Upper lobe of left lung (tissue), 6 donors: ENCODE results near the gene CDK15. TPM values are rescaled to one million over a fixed set of nuclear protein-coding genes. Genes with fewer than 3 reads are reported as not detected.

Experiments
- ATAC-seq, 2 donors: fragments of 200-7000 bp; cut with Tn5 transposase; one replicate each; pipeline ENCODE4 v1.9.1; 2022; ENCODE audit warnings: mild to moderate bottlenecking in 2 of 2, moderate library complexity in 2 of 2; ENCODE audit not compliant: low FRiP score in 2 of 2
- DNase-seq, 2 donors: peaks; one replicate each; pipeline ENCODE4 v3.0.0-alpha.2; 2019 to 2020
- H3K27ac ChIP-seq, 4 donors: fragments of 200-600 bp; sonication (generic); one replicate each; pipeline ENCODE4 v1.5.1; 2016 to 2019
- H3K27me3 ChIP-seq, 4 donors: fragments of 200-600 bp; sonication (generic); one replicate each; pipeline ENCODE4 v1.5.1; 2017 to 2019
- H3K36me3 ChIP-seq, 4 donors: fragments of 200-600 bp; sonication (generic); one replicate each; pipeline ENCODE4 v1.5.1; 2016 to 2019
- H3K4me1 ChIP-seq, 4 donors: fragments of 200-600 bp; sonication (generic); one replicate each; pipeline ENCODE4 v1.5.1; 2018 to 2019
- H3K4me3 ChIP-seq, 4 donors: fragments of 200-600 bp; sonication (generic); one replicate each; pipeline ENCODE4 v1.5.1; 2017 to 2019; ENCODE audit warnings: mild to moderate bottlenecking in 2 of 4, moderate library complexity in 1 of 4
- H3K9me3 ChIP-seq, 4 donors: fragments of 200-600 bp; sonication (generic); one replicate each; pipeline ENCODE4 v1.5.1; 2018 to 2019
- CTCF ChIP-seq, 6 experiments: fragments of 450-650 bp in 4 of 6; fragments of 200-600 bp in 2 of 6; sonication (generic) in 2 of 6; IDR thresholded peaks; one replicate each; pipeline ENCODE4 v1.5.1; 2016 to 2019; ENCODE audit warnings: antibody characterized with exemption in 6 of 6
- EP300 ChIP-seq, 4 donors: sonication (generic); formaldehyde crosslinking; IDR thresholded peaks; one replicate each; pipeline ENCODE4 v1.5.1; 2017; ENCODE audit warnings: antibody characterized with exemption in 4 of 4, control low read depth in 2 of 4
- POLR2A ChIP-seq, 4 donors: fragments of 450-650 bp; IDR thresholded peaks; one replicate each; pipeline ENCODE4 v1.5.1; 2016 to 2017; ENCODE audit warnings: antibody characterized with exemption in 4 of 4, mild to moderate bottlenecking in 2 of 4
- POLR2AphosphoS5 ChIP-seq, 2 donors: sonication (generic); formaldehyde crosslinking; IDR thresholded peaks; one replicate each; pipeline ENCODE4 v1.5.1; 2017; ENCODE audit warnings: antibody characterized with exemption in 2 of 2
- WGBS, 2 donors: methylation state at CpG; one replicate each; pipeline ENCODE4 v1.1.5; 2017 to 2018; 5-methylcytosine and 5-hydroxymethylcytosine counted together
- total RNA-seq, 6 donors: library from RNA; depleted of rRNA in 4 of 6; stranded (reverse); fragments of >200 nt in 4 of 6; gene quantifications; one replicate each; pipeline versions ENCODE4 v1.1.0 to v1.2.1, GENCODE V29; 2016 to 2021
- donor health status: DM: no; HTN: no; CAD: no; lungs with moderate emphysema.
- donor health status: DM: no; HTN: yes; CAD: no; lungs with severe emphysema.

Gene CDK15
- total RNA-seq, 6 donors from 2014 or later, result 0.10 to 3.4 (median 1.3) TPM

- Histone ChIP-seq H3K4me3 (no peak overlapping the region), H3K9me3 (no peaks in the 10 kb centered on the region), H3K36me3 (no peaks in the 10 kb centered on the region), H3K27me3 (no peaks in the 10 kb centered on the region), H3K4me1 (peaks cover 0 to under 1% (median 0%) of the 10 kb centered on the region in 4 donors), H3K27ac (no peak overlapping the region)
- DNase-seq, result no peak
- no peak for TF ChIP-seq POLR2AphosphoS5 (IDR thresholded peaks at IDR 0.05)
- no peak for TF ChIP-seq POLR2A (IDR thresholded peaks at IDR 0.05)
- no peak for TF ChIP-seq EP300 (IDR thresholded peaks at IDR 0.05)
- TF ChIP-seq CTCF (IDR thresholded peaks at IDR 0.05), result no peak
- ATAC-seq, result no peak
- 75 to 78% methylated on average over 3 of the region's 3 CpGs for WGBS, 2 donors
Measured at GRCh38 chr2:201855356-201855755, 49.0 kb downstream of the CDK15 start.

- ATAC-seq (no peak), DNase-seq (no peak)
- Histone ChIP-seq H3K27ac (no peak overlapping the region), H3K27me3 (no peaks in the 10 kb centered on the region), H3K4me1 (peaks cover 0 to 6% (median 0%) of the 10 kb centered on the region in 4 donors), H3K9me3 (no peaks in the 10 kb centered on the region), H3K36me3 (no peaks in the 10 kb centered on the region), H3K4me3 (no peak overlapping the region)
- no peak for TF ChIP-seq CTCF (IDR thresholded peaks at IDR 0.05)
- TF ChIP-seq POLR2A (IDR thresholded peaks at IDR 0.05), result no peak
- 87 to 98% methylated on average over 2 of the region's 2 CpGs for WGBS, 2 donors
Measured at GRCh38 chr2:201857326-201857725, 51.0 kb downstream of the CDK15 start.

- WGBS, 2 donors, result 9 to 13% methylated on average over 16 of the region's 16 CpGs
- no peak overlapping the region for H3K27ac ChIP-seq
- DNase-seq, result peak in 1 of 2 donors; percentile 58
Measured at GRCh38 chr2:201858281-201859184, 52.2 kb downstream of the CDK15 start.

GRCh38 chr2:201859949-201860348 is 53.6 kb downstream of the CDK15 start:
- Histone ChIP-seq H3K4me3 (no peak overlapping the region), H3K27me3 (no peaks in the 10 kb centered on the region), H3K4me1 (peaks cover 0 to 6% (median 0%) of the 10 kb centered on the region in 4 donors), H3K9me3 (no peaks in the 10 kb centered on the region), H3K27ac (no peak overlapping the region), H3K36me3 (no peaks in the 10 kb centered on the region)
- ATAC-seq (no peak), DNase-seq (no peak)
- 86 to 88% methylated on average over 5 of the region's 5 CpGs for WGBS, 2 donors
- TF ChIP-seq EP300 (IDR thresholded peaks at IDR 0.05) (no peak), POLR2A (IDR thresholded peaks at IDR 0.05) (no peak), POLR2AphosphoS5 (IDR thresholded peaks at IDR 0.05) (no peak), CTCF (IDR thresholded peaks at IDR 0.05) (no peak)

More at GRCh38 chr2:201858281-201859184, 52.2 kb downstream of the CDK15 start:
- H3K4me1 ChIP-seq, result peaks cover 0 to 6% (median 0%) of the 10 kb centered on the region in 4 donors
- H3K9me3 ChIP-seq, result no peaks in the 10 kb centered on the region
- no peak overlapping the region for H3K4me3 ChIP-seq
- H3K27me3 ChIP-seq, result no peaks in the 10 kb centered on the region
- no peak for ATAC-seq
- no peaks in the 10 kb centered on the region for H3K36me3 ChIP-seq
- TF ChIP-seq POLR2AphosphoS5 (IDR thresholded peaks at IDR 0.05), result no peak
- no peak for TF ChIP-seq CTCF (IDR thresholded peaks at IDR 0.05)
- no peak for TF ChIP-seq EP300 (IDR thresholded peaks at IDR 0.05)
- TF ChIP-seq POLR2A (IDR thresholded peaks at IDR 0.05), result no peak
